CD14-positive monocyte (primary cell): ENCODE data around the gene IRGM. TPM values are rescaled to one million over a fixed set of nuclear protein-coding genes. Genes with fewer than 3 reads are reported as not detected.

Experiments used
- DNase-seq, 3 donors: peaks; one replicate each; pipeline ENCODE4 v3.0.0-alpha.2; 2011 to 2022
- H2AFZ ChIP-seq: 2 replicates; pipeline ENCODE4 v1.6.0; 2012; ENCODE audit warnings: mild to moderate bottlenecking, low read depth, low read length, inconsistent platforms; ENCODE audit not compliant: insufficient read depth, poor library complexity, severe bottlenecking
- H3K27ac ChIP-seq, 2 donors: 1 replicate in 1 of 2; 2 replicates in 1 of 2; pipeline ENCODE4 v1.5.1; 2012 to 2013; ENCODE audit warnings: low read length in 2 of 2, control low read depth in 1 of 2, inconsistent platforms in 1 of 2, low read depth in 1 of 2, mild to moderate bottlenecking in 1 of 2
- H3K27me3 ChIP-seq, 2 donors: one replicate each; pipeline versions ENCODE4 v1.6.0 to v1.6.1; 2011 to 2013; ENCODE audit warnings: low read length in 2 of 2; ENCODE audit not compliant: control insufficient read depth in 2 of 2, insufficient read depth in 2 of 2
- H3K36me3 ChIP-seq, 2 donors: replicated peaks in 1 of 2; 1 replicate in 1 of 2; 2 replicates in 1 of 2; pipeline versions ENCODE4 v1.5.1 to v1.6.1; 2012 to 2013; ENCODE audit warnings: low read length in 2 of 2, control low read depth in 1 of 2, inconsistent platforms in 1 of 2, mild to moderate bottlenecking in 1 of 2; ENCODE audit not compliant: insufficient read depth in 2 of 2, control insufficient read depth in 1 of 2
- H3K4me1 ChIP-seq, 2 donors: 1 replicate in 1 of 2; 2 replicates in 1 of 2; pipeline versions ENCODE4 v1.5.1 to v1.6.1; 2012 to 2013; ENCODE audit warnings: low read length in 2 of 2, control low read depth in 1 of 2, inconsistent platforms in 1 of 2, mild to moderate bottlenecking in 1 of 2, moderate library complexity in 1 of 2; ENCODE audit not compliant: insufficient read depth in 2 of 2, control insufficient read depth in 1 of 2
- H3K4me2 ChIP-seq: replicated peaks from 2 replicates; pipeline ENCODE3; 2012; ENCODE audit warnings: low read length, moderate library complexity, mild to moderate bottlenecking; ENCODE audit not compliant: poor library complexity, severe bottlenecking; ENCODE audit errors: extremely low read depth
- H3K4me3 ChIP-seq, 3 experiments: fragments of 200-600 bp in 1 of 3; sonication (generic) in 1 of 3; replicated peaks in 1 of 3; 1 replicate in 2 of 3; 2 replicates in 1 of 3; pipeline ENCODE4 v1.5.1; 2011 to 2013; ENCODE audit warnings: low read length in 3 of 3, mild to moderate bottlenecking in 3 of 3, control low read depth in 2 of 3, low read depth in 2 of 3, inconsistent platforms in 1 of 3, moderate library complexity in 1 of 3
- H3K79me2 ChIP-seq: 2 replicates; pipeline ENCODE4 v1.6.0; 2012; ENCODE audit warnings: mild to moderate bottlenecking, control low read depth, inconsistent platforms, low read length, moderate library complexity; ENCODE audit not compliant: insufficient read depth
- H3K9ac ChIP-seq: 2 replicates; pipeline ENCODE4 v1.6.0; 2017; ENCODE audit warnings: low read length, mild to moderate bottlenecking; ENCODE audit not compliant: insufficient read depth, poor library complexity, severe bottlenecking
- H3K9me3 ChIP-seq, 2 donors: replicated peaks in 1 of 2; 1 replicate in 1 of 2; 2 replicates in 1 of 2; pipeline versions ENCODE4 v1.5.1 to v1.6.1; 2012 to 2013; ENCODE audit warnings: low read length in 2 of 2, control low read depth in 1 of 2; ENCODE audit not compliant: control insufficient read depth in 1 of 2, insufficient read depth in 1 of 2
- H4K20me1 ChIP-seq: 2 replicates; pipeline ENCODE4 v1.6.0; 2012; ENCODE audit warnings: mild to moderate bottlenecking, low read length, control low read depth, moderate library complexity; ENCODE audit not compliant: insufficient read depth
- H3K27ac Mint-ChIP-seq, 7 donors: one replicate each; pipeline ENCODE4 v1.8.0; 2020; ENCODE audit warnings: mild to moderate bottlenecking in 7 of 7, mixed read lengths in 7 of 7, moderate library complexity in 6 of 7, inconsistent platforms in 2 of 7
- H3K27me3 Mint-ChIP-seq, 3 donors: one replicate each; pipeline ENCODE4 v1.8.0; 2021 to 2022; ENCODE audit warnings: low read depth in 3 of 3, mild to moderate bottlenecking in 3 of 3, mixed read lengths in 3 of 3, moderate library complexity in 3 of 3, inconsistent platforms in 1 of 3
- H3K36me3 Mint-ChIP-seq, 2 donors: one replicate each; pipeline ENCODE4 v1.8.0; 2020; ENCODE audit warnings: mixed read lengths in 2 of 2, inconsistent platforms in 1 of 2, mild to moderate bottlenecking in 1 of 2
- H3K4me1 Mint-ChIP-seq: one replicate; pipeline ENCODE4 v1.8.0; 2020; ENCODE audit warnings: mild to moderate bottlenecking, mixed read lengths
- H3K4me3 Mint-ChIP-seq, 2 donors: one replicate each; pipeline ENCODE4 v1.8.0; 2020; ENCODE audit warnings: mild to moderate bottlenecking in 2 of 2, mixed read lengths in 2 of 2, moderate library complexity in 1 of 2
- H3K9me3 Mint-ChIP-seq, 7 donors: one replicate each; pipeline ENCODE4 v1.8.0; 2020 to 2022; ENCODE audit warnings: mixed read lengths in 7 of 7, mild to moderate bottlenecking in 6 of 7, moderate library complexity in 6 of 7, inconsistent platforms in 2 of 7
- WGBS: methylation state at CpG from one replicate; pipeline ENCODE4 v1.1.5; 2013; ENCODE audit warnings: missing lambda C conversion rate; ENCODE audit not compliant: insufficient coverage; 5-methylcytosine and 5-hydroxymethylcytosine counted together
- intact Hi-C, 2 donors: fragments of 100-400 bp; cut with micrococcal nuclease; formaldehyde crosslinking; loops; one replicate each; pipeline versions ENCODE4 v1.15.0 to v1.15.1; 2023
- polyA plus RNA-seq, 3 donors: library from polyadenylated mRNA; depleted of rRNA in 1 of 3; unstranded in 2 of 3; stranded (reverse) in 1 of 3; fragments of 300-500 nt in 2 of 3; fragments of >200 nt in 1 of 3; fragmentation: Illumina TruSeq in 2 of 3; gene quantifications; 1 replicate in 2 of 3; 2 replicates in 1 of 3; pipeline ENCODE4 v1.2.3, GENCODE V29; 2012 to 2021
- TF ChIP-seq, protein P1 (sequence below): fragments of 200-600 bp; IDR thresholded peaks from one replicate; pipeline ENCODE4 v1.8.0; 2022; ENCODE audit warnings: antibody characterized with exemption, mild to moderate bottlenecking

The IRGM gene
- polyA plus RNA-seq, 3 donors = 0.07 TPM; not detected in 2

DNA sequence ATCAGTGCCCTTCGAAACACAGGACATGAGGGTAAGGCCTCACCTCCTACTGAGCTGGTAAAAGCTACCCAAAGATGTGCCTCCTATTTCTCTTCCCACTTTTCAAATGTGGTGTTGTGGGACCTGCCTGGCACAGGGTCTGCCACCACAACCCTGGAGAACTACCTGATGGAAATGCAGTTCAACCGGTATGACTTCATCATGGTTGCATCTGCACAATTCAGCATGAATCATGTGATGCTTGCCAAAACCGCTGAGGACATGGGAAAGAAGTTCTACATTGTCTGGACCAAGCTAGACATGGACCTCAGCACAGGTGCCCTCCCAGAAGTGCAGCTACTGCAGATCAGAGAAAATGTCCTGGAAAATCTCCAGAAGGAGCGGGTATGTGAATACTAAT, 1.9 kb downstream of the IRGM start:
- no peak overlapping the region for H3K4me3 ChIP-seq
- no peaks in the 10 kb centered on the region for H3K27me3 ChIP-seq
- TF ChIP-seq, protein P1, sequence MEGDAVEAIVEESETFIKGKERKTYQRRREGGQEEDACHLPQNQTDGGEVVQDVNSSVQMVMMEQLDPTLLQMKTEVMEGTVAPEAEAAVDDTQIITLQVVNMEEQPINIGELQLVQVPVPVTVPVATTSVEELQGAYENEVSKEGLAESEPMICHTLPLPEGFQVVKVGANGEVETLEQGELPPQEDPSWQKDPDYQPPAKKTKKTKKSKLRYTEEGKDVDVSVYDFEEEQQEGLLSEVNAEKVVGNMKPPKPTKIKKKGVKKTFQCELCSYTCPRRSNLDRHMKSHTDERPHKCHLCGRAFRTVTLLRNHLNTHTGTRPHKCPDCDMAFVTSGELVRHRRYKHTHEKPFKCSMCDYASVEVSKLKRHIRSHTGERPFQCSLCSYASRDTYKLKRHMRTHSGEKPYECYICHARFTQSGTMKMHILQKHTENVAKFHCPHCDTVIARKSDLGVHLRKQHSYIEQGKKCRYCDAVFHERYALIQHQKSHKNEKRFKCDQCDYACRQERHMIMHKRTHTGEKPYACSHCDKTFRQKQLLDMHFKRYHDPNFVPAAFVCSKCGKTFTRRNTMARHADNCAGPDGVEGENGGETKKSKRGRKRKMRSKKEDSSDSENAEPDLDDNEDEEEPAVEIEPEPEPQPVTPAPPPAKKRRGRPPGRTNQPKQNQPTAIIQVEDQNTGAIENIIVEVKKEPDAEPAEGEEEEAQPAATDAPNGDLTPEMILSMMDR = no peak
- Mint-ChIP-seq H3K27ac (no peak overlapping the region), H3K27me3 (peaks cover 0 to 6% (median 0%) of the 10 kb centered on the region in 3 donors), H3K36me3 (no peaks in the 10 kb centered on the region), H3K4me1 (peaks cover 16% of the 10 kb centered on the region), H3K9me3 (peaks cover 2 to 11% (median 5%) of the 10 kb centered on the region in 7 donors), H3K4me3 (no peak overlapping the region)
- no peaks in the 10 kb centered on the region for H4K20me1 ChIP-seq
- H2AFZ ChIP-seq = no peak overlapping the region
- H3K36me3 ChIP-seq = no peaks in the 10 kb centered on the region
- no peak for DNase-seq
- no peak overlapping the region for H3K9ac ChIP-seq
- peaks cover 9 to 11% of the 10 kb centered on the region in 2 donors for H3K4me1 ChIP-seq
- 89% methylated on average over 3 of the region's 4 CpGs for WGBS
- peaks cover 0 to 3% of the 10 kb centered on the region in 2 donors for H3K9me3 ChIP-seq
- H3K79me2 ChIP-seq = no peaks in the 10 kb centered on the region
- intact Hi-C loops = no loop called here
- no peak overlapping the region for H3K4me2 ChIP-seq
- no peak overlapping the region for H3K27ac ChIP-seq

GRCh38 chr5:150851039-150851438, 4.7 kb downstream of the IRGM start:
- Mint-ChIP-seq H3K9me3 (peaks cover 2 to 10% (median 5%) of the 10 kb centered on the region in 7 donors), H3K27ac (no peak overlapping the region), H3K27me3 (peaks cover 0 to 6% (median 0%) of the 10 kb centered on the region in 3 donors), H3K4me3 (no peak overlapping the region), H3K36me3 (peaks cover 0 to 1% of the 10 kb centered on the region in 2 donors), H3K4me1 (peaks cover 21% of the 10 kb centered on the region)
- intact Hi-C loops = no loop called here
- DNase-seq = no peak
- no peaks in the 10 kb centered on the region for H3K36me3 ChIP-seq
- peaks cover 11 to 13% of the 10 kb centered on the region in 2 donors for H3K4me1 ChIP-seq
- H3K27ac ChIP-seq = no peak overlapping the region
- TF ChIP-seq, protein P1 = no peak
- no peak overlapping the region for H3K4me3 ChIP-seq
- no peak overlapping the region for H3K4me2 ChIP-seq
- no peaks in the 10 kb centered on the region for H3K79me2 ChIP-seq
- H3K9me3 ChIP-seq = no peaks in the 10 kb centered on the region
- no peaks in the 10 kb centered on the region for H4K20me1 ChIP-seq
- no CpG with 5 or more reads among the region's 3 CpGs for WGBS
- no peak overlapping the region for H3K9ac ChIP-seq
- H2AFZ ChIP-seq = no peak overlapping the region
- no peaks in the 10 kb centered on the region for H3K27me3 ChIP-seq
